ENCODE data around the gene ZNF689.

Gene ZNF689

GRCh38 chr16:30656974-30657865 is 47.0 kb upstream of the ZNF689 start:
- Histone ChIP-seq H3K9ac (ENCODE audit: low read length) (peak overlapping the region; percentile 83), H3F3A (ENCODE audit: insufficient read depth, low read length) (no peaks in the 10 kb centered on the region), H2AFZ (ENCODE audit: low read length) (0 out of 2 replicates have a peak overlapping the region, but pooled peaks have one; percentile 21), H3K79me2 (ENCODE audit: insufficient read depth, low read length) (0 out of 2 replicates have a peak, but pooled peaks cover 3% of the 10 kb centered on the region), H3K9me2 (ENCODE audit: low read depth, low read length) (no peaks in the 10 kb centered on the region), H3K4me3 (ENCODE audit: low read depth, low read length, poor library complexity, severe bottlenecking) (peak overlapping the region; percentile 65), H3K27ac (ENCODE audit: low read depth, low read length, poor library complexity, severe bottlenecking) (peak overlapping the region; percentile 89), H3K9me3 (ENCODE audit: low read length) (no peaks in the 10 kb centered on the region), H3K27me3 (ENCODE audit: insufficient read depth, low read length) (no peaks in the 10 kb centered on the region), H3K4me2 (ENCODE audit: low read length) (peak overlapping the region; percentile 98), H3K36me3 (ENCODE audit: insufficient read depth, low read length) (peaks cover 60% of the 10 kb centered on the region), H3K4me1 (ENCODE audit: insufficient read depth, low read length, severe bottlenecking) (peaks cover 33% of the 10 kb centered on the region), H4K20me1 (ENCODE audit: insufficient read depth, low read length) (no peaks in the 10 kb centered on the region)
- TF ChIP-seq CTCF (IDR thresholded peaks at IDR 0.05; ENCODE audit: low read length) (no peak), EZH2 (IDR thresholded peaks at IDR 0.05; ENCODE audit: borderline replicate concordance, low read length) (no peak)

- TF ChIP-seq EZH2 (IDR thresholded peaks at IDR 0.05; ENCODE audit: borderline replicate concordance, low read length) (no peak), CTCF (IDR thresholded peaks at IDR 0.05; ENCODE audit: low read length) (no peak)
- Histone ChIP-seq H3K9me3 (ENCODE audit: low read length) (no peaks in the 10 kb centered on the region), H3K9ac (ENCODE audit: low read length) (no peak overlapping the region), H3K4me1 (ENCODE audit: insufficient read depth, low read length, severe bottlenecking) (peaks cover 32% of the 10 kb centered on the region), H2AFZ (ENCODE audit: low read length) (no peak overlapping the region), H3K27ac (ENCODE audit: low read depth, low read length, poor library complexity, severe bottlenecking) (no peak overlapping the region), H3K36me3 (ENCODE audit: insufficient read depth, low read length) (peaks cover 53% of the 10 kb centered on the region), H3K4me2 (ENCODE audit: low read length) (no peak overlapping the region), H4K20me1 (ENCODE audit: insufficient read depth, low read length) (no peaks in the 10 kb centered on the region), H3K27me3 (ENCODE audit: insufficient read depth, low read length) (no peaks in the 10 kb centered on the region), H3F3A (ENCODE audit: insufficient read depth, low read length) (no peaks in the 10 kb centered on the region), H3K79me2 (ENCODE audit: insufficient read depth, low read length) (0 out of 2 replicates have a peak, but pooled peaks cover 3% of the 10 kb centered on the region), H3K4me3 (ENCODE audit: low read depth, low read length, poor library complexity, severe bottlenecking) (no peak overlapping the region), H3K9me2 (ENCODE audit: low read depth, low read length) (no peaks in the 10 kb centered on the region)
Measured at GRCh38 chr16:30656388-30656787, 46.2 kb upstream of the ZNF689 start.

- no peak overlapping the region for H3K9ac ChIP-seq (ENCODE audit: low read length)
- H3K9me2 ChIP-seq (ENCODE audit: low read depth, low read length) = no peaks in the 10 kb centered on the region
- H2AFZ ChIP-seq (ENCODE audit: low read length) = no peak overlapping the region
- H3K27me3 ChIP-seq (ENCODE audit: insufficient read depth, low read length) = no peaks in the 10 kb centered on the region
- no peak overlapping the region for H3K27ac ChIP-seq (ENCODE audit: low read depth, low read length, poor library complexity, severe bottlenecking)
- H3F3A ChIP-seq (ENCODE audit: insufficient read depth, low read length) = no peaks in the 10 kb centered on the region
- no peaks in the 10 kb centered on the region for H4K20me1 ChIP-seq (ENCODE audit: insufficient read depth, low read length)
- no peaks in the 10 kb centered on the region for H3K9me3 ChIP-seq (ENCODE audit: low read length)
- H3K36me3 ChIP-seq (ENCODE audit: insufficient read depth, low read length) = peaks cover 48% of the 10 kb centered on the region
- peaks cover 27% of the 10 kb centered on the region for H3K4me1 ChIP-seq (ENCODE audit: insufficient read depth, low read length, severe bottlenecking)
- 0 out of 2 replicates have a peak, but pooled peaks cover 3% of the 10 kb centered on the region for H3K79me2 ChIP-seq (ENCODE audit: insufficient read depth, low read length)
- H3K4me2 ChIP-seq (ENCODE audit: low read length) = no peak overlapping the region
- no peak overlapping the region for H3K4me3 ChIP-seq (ENCODE audit: low read depth, low read length, poor library complexity, severe bottlenecking)
- TF ChIP-seq EZH2 (IDR thresholded peaks at IDR 0.05; ENCODE audit: borderline replicate concordance, low read length) (no peak), CTCF (IDR thresholded peaks at IDR 0.05; ENCODE audit: low read length) (no peak)
Measured at GRCh38 chr16:30655815-30656347, 45.7 kb upstream of the ZNF689 start.
